ENCODE data around the gene MST1. TPM values are rescaled to one million over a fixed set of nuclear protein-coding genes. Genes with fewer than 3 reads are reported as not detected.

MST1 gene
- total RNA-seq, 2 experiments from 2014 or later = 8.1 to 8.2 TPM

GRCh38 chr3:49670940-49671290 is 18.4 kb downstream of the MST1 start:
- no peak overlapping the region for H3K27ac Mint-ChIP-seq
- H3K27me3 Mint-ChIP-seq = no peaks in the 10 kb centered on the region
- H3K4me1 Mint-ChIP-seq (ENCODE audit: low read depth) = peaks cover 22% of the 10 kb centered on the region
- ChIA-PET POLR2A (interaction anchor here (1.1 kb wide), 1 partner anchor 131 kb away, joined by 6 read pairs; no protein-coding TSS in a partner anchor), CTCF (interaction anchor here (0.7 to 5.4 kb wide), 17 partner anchors 10 to 199 kb away, joined by 3 to 308 read pairs (median 4); partner anchors contain the start of gene BSN)
- no peak overlapping the region for H3K4me3 Mint-ChIP-seq
- intact Hi-C loops (cut with micrococcal nuclease) = loop anchor here (1.0 to 5.0 kb wide), 3 partner anchors 132 to 569 kb away; partner anchors contain the start of gene QARS1
- no peak for DNase-seq
- H3K9me3 Mint-ChIP-seq = no peaks in the 10 kb centered on the region
- H3K36me3 Mint-ChIP-seq = peaks cover 1% of the 10 kb centered on the region

- Mint-ChIP-seq H3K4me3 (no peak overlapping the region), H3K36me3 (no peaks in the 10 kb centered on the region), H3K4me1 (ENCODE audit: low read depth) (peaks cover 10% of the 10 kb centered on the region), H3K9me3 (no peaks in the 10 kb centered on the region), H3K27me3 (no peaks in the 10 kb centered on the region), H3K27ac (no peak overlapping the region)
- DNase-seq = no peak
- ChIA-PET POLR2A (no interaction called here), CTCF (interaction anchor here (1.0 to 5.4 kb wide), 2 partner anchors 131 to 170 kb away, joined by 3 to 308 read pairs; no protein-coding TSS in a partner anchor)
- intact Hi-C loops (cut with micrococcal nuclease) = no loop called here
Observed at GRCh38 chr3:49669352-49669751, 19.9 kb downstream of the MST1 start.

- no peak overlapping the region for H3K4me3 Mint-ChIP-seq
- ChIA-PET POLR2A (no interaction called here), CTCF (interaction anchor here (1.0 to 5.4 kb wide), 2 partner anchors 131 to 170 kb away, joined by 3 to 308 read pairs; no protein-coding TSS in a partner anchor)
- H3K27ac Mint-ChIP-seq = no peak overlapping the region
- peaks cover 10% of the 10 kb centered on the region for H3K4me1 Mint-ChIP-seq (ENCODE audit: low read depth)
- DNase-seq = no peak
- no peaks in the 10 kb centered on the region for H3K9me3 Mint-ChIP-seq
- intact Hi-C loops (cut with micrococcal nuclease) = no loop called here
- no peaks in the 10 kb centered on the region for H3K27me3 Mint-ChIP-seq
- no peaks in the 10 kb centered on the region for H3K36me3 Mint-ChIP-seq
Observed at GRCh38 chr3:49668861-49669260, 20.4 kb downstream of the MST1 start.

GRCh38 chr3:49668414-49668797 is 20.9 kb downstream of the MST1 start:
- intact Hi-C loops (cut with micrococcal nuclease) = no loop called here
- Mint-ChIP-seq H3K36me3 (no peaks in the 10 kb centered on the region), H3K9me3 (no peaks in the 10 kb centered on the region), H3K27ac (no peak overlapping the region), H3K27me3 (no peaks in the 10 kb centered on the region), H3K4me3 (no peak overlapping the region), H3K4me1 (ENCODE audit: low read depth) (peaks cover 10% of the 10 kb centered on the region)
- ChIA-PET POLR2A (no interaction called here), CTCF (interaction anchor here (5.4 kb wide), 1 partner anchor 130 kb away, joined by 308 read pairs; no protein-coding TSS in a partner anchor)
- DNase-seq = no peak

GRCh38 chr3:49667701-49668413 is 21.4 kb downstream of the MST1 start:
- CTCF ChIA-PET = interaction anchor here (4.5 kb wide), 1 partner anchor 128 kb away, joined by 32 read pairs; no protein-coding TSS in a partner anchor
- no peak overlapping the region for H3K4me3 Mint-ChIP-seq
- peaks cover 7% of the 10 kb centered on the region for H3K4me1 Mint-ChIP-seq (ENCODE audit: low read depth)
- POLR2A ChIA-PET = no interaction called here
- no peak for DNase-seq
- no peaks in the 10 kb centered on the region for H3K9me3 Mint-ChIP-seq
- intact Hi-C loops (cut with micrococcal nuclease) = no loop called here
- H3K36me3 Mint-ChIP-seq = no peaks in the 10 kb centered on the region
- no peaks in the 10 kb centered on the region for H3K27me3 Mint-ChIP-seq
- no peak overlapping the region for H3K27ac Mint-ChIP-seq

- H3K27me3 Mint-ChIP-seq = no peaks in the 10 kb centered on the region
- intact Hi-C loops (cut with micrococcal nuclease) = no loop called here
- ChIA-PET CTCF (interaction anchor here (4.5 kb wide), 1 partner anchor 127 kb away, joined by 32 read pairs; no protein-coding TSS in a partner anchor), POLR2A (no interaction called here)
- H3K4me1 Mint-ChIP-seq (ENCODE audit: low read depth) = no peaks in the 10 kb centered on the region
- no peak for DNase-seq
- no peak overlapping the region for H3K27ac Mint-ChIP-seq
- no peaks in the 10 kb centered on the region for H3K9me3 Mint-ChIP-seq
- H3K36me3 Mint-ChIP-seq = no peaks in the 10 kb centered on the region
- H3K4me3 Mint-ChIP-seq = no peak overlapping the region
Observed at GRCh38 chr3:49666592-49666991, 22.7 kb downstream of the MST1 start.

GRCh38 chr3:49665822-49666519 is 23.3 kb downstream of the MST1 start:
- H3K9me3 Mint-ChIP-seq = no peaks in the 10 kb centered on the region
- POLR2A ChIA-PET = no interaction called here
- no peak for DNase-seq

GRCh38 chr3:49664300-49664699 is 25.0 kb downstream of the MST1 start:
- no peaks in the 10 kb centered on the region for H3K4me1 Mint-ChIP-seq (ENCODE audit: low read depth)
- ChIA-PET CTCF (interaction anchor here (0.9 to 4.5 kb wide), 3 partner anchors 9 to 125 kb away, joined by 3 to 32 read pairs (median 3); no protein-coding TSS in a partner anchor), POLR2A (no interaction called here)
- no peaks in the 10 kb centered on the region for H3K36me3 Mint-ChIP-seq
- H3K4me3 Mint-ChIP-seq = no peak overlapping the region
- no peaks in the 10 kb centered on the region for H3K9me3 Mint-ChIP-seq
- H3K27ac Mint-ChIP-seq = no peak overlapping the region
- intact Hi-C loops (cut with micrococcal nuclease) = no loop called here
- DNase-seq = no peak
- no peaks in the 10 kb centered on the region for H3K27me3 Mint-ChIP-seq

More at GRCh38 chr3:49665822-49666519, 23.3 kb downstream of the MST1 start:
- Mint-ChIP-seq H3K36me3 (no peaks in the 10 kb centered on the region), H3K27me3 (no peaks in the 10 kb centered on the region), H3K27ac (no peak overlapping the region), H3K4me3 (no peak overlapping the region), H3K4me1 (ENCODE audit: low read depth) (no peaks in the 10 kb centered on the region)
- CTCF ChIA-PET = interaction anchor here (4.5 kb wide), 1 partner anchor 126 kb away, joined by 32 read pairs; no protein-coding TSS in a partner anchor
- intact Hi-C loops (cut with micrococcal nuclease) = no loop called here

GRCh38 chr3:49663831-49664230 is 25.4 kb downstream of the MST1 start:
- Mint-ChIP-seq H3K4me3 (no peak overlapping the region), H3K9me3 (no peaks in the 10 kb centered on the region), H3K36me3 (no peaks in the 10 kb centered on the region), H3K27ac (no peak overlapping the region), H3K4me1 (ENCODE audit: low read depth) (no peaks in the 10 kb centered on the region), H3K27me3 (no peaks in the 10 kb centered on the region)
- intact Hi-C loops (cut with micrococcal nuclease) = no loop called here
- ChIA-PET CTCF (interaction anchor here (1.2 to 4.5 kb wide), 2 partner anchors 9 to 124 kb away, joined by 3 to 32 read pairs; no protein-coding TSS in a partner anchor), POLR2A (no interaction called here)
- DNase-seq = no peak

GRCh38 chr3:49662720-49663413 is 26.4 kb downstream of the MST1 start:
- POLR2A ChIA-PET = no interaction called here
- Mint-ChIP-seq H3K9me3 (no peaks in the 10 kb centered on the region), H3K36me3 (no peaks in the 10 kb centered on the region), H3K27ac (no peak overlapping the region), H3K4me1 (ENCODE audit: low read depth) (no peaks in the 10 kb centered on the region), H3K27me3 (no peaks in the 10 kb centered on the region), H3K4me3 (no peak overlapping the region)
- intact Hi-C loops (cut with micrococcal nuclease) = no loop called here
- no peak for DNase-seq
- CTCF ChIA-PET = interaction anchor here (1.2 to 4.5 kb wide), 2 partner anchors 8 to 123 kb away, joined by 3 to 32 read pairs; no protein-coding TSS in a partner anchor

- no peak overlapping the region for H3K27ac Mint-ChIP-seq
- H3K36me3 Mint-ChIP-seq = no peaks in the 10 kb centered on the region
- H3K27me3 Mint-ChIP-seq = no peaks in the 10 kb centered on the region
- CTCF ChIA-PET = no interaction called here
- no peak overlapping the region for H3K4me3 Mint-ChIP-seq
- POLR2A ChIA-PET = no interaction called here
- DNase-seq = no peak
- intact Hi-C loops (cut with micrococcal nuclease) = no loop called here
- H3K9me3 Mint-ChIP-seq = no peaks in the 10 kb centered on the region
- no peaks in the 10 kb centered on the region for H3K4me1 Mint-ChIP-seq (ENCODE audit: low read depth)
Observed at GRCh38 chr3:49662021-49662420, 27.3 kb downstream of the MST1 start.

GRCh38 chr3:49661281-49661680 is 28.0 kb downstream of the MST1 start:
- no peaks in the 10 kb centered on the region for H3K27me3 Mint-ChIP-seq
- H3K36me3 Mint-ChIP-seq = no peaks in the 10 kb centered on the region
- intact Hi-C loops (cut with micrococcal nuclease) = no loop called here
- CTCF ChIA-PET = no interaction called here
- no peaks in the 10 kb centered on the region for H3K9me3 Mint-ChIP-seq
- H3K27ac Mint-ChIP-seq = no peak overlapping the region
- no peak for DNase-seq
- POLR2A ChIA-PET = no interaction called here
- H3K4me3 Mint-ChIP-seq = no peak overlapping the region
- H3K4me1 Mint-ChIP-seq (ENCODE audit: low read depth) = no peaks in the 10 kb centered on the region
